ENCODE data around the gene PPP1R12A. TPM values are rescaled to one million over a fixed set of nuclear protein-coding genes. Genes with fewer than 3 reads are reported as not detected.

PPP1R12A gene
- total and polyA plus RNA-seq, 2 of the 4 experiments (the other 2 are of a cell fraction), result 47.7 to 112 TPM

DNA sequence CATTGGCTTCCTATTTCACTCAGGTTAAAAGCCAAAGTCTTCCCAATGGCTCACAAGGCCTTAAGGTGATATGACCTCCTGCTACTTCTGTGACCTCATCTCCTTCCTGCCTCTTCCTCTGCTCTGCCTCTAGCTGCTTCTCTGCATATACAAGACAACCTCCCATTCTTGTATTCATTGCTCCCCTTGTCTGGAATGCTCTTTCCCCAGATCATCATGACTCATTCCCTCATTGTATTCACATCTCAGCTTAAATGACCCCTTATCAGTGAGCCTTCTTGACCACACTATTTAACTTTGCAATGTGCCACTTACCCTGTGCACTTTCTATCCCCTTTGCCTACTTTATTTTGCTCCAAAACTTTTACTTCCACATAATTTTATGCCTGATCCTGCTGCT, 90.2 kb downstream of the PPP1R12A start:
- Histone ChIP-seq H3K4me1 (ENCODE audit: control insufficient read depth, insufficient read depth, low read length) (peaks cover 2% of the 10 kb centered on the region), H2BK20ac (ENCODE audit: low read depth, low read length) (peak overlapping the region; percentile 76; the same call in 1 of the 2 replicates), H3K27ac (ENCODE audit: insufficient read depth, low read length) (peak overlapping the region; percentile 49; the same call in 1 of the 2 replicates), H3K4me3 (ENCODE audit: insufficient read depth, low read depth, low read length) (no peak overlapping the region), H3K4ac (ENCODE audit: low read depth, low read length) (no peak overlapping the region), H3K18ac (ENCODE audit: low read depth, low read length) (no peak overlapping the region), H3K27me3 (ENCODE audit: control insufficient read depth, insufficient read depth, low read length) (no peaks in the 10 kb centered on the region), H3K9me3 (ENCODE audit: control insufficient read depth, insufficient read depth, low read length) (no peaks in the 10 kb centered on the region), H2BK120ac (ENCODE audit: low read depth, low read length) (no peak overlapping the region), H4K91ac (ENCODE audit: insufficient read depth, low read depth, low read length) (no peak overlapping the region), H2BK15ac (ENCODE audit: low read depth, low read length) (no peak overlapping the region), H3K14ac (replicated peaks; ENCODE audit: low read depth, low read length) (no peak overlapping the region), H4K20me1 (ENCODE audit: insufficient read depth, low read length) (peaks cover 23% of the 10 kb centered on the region), H3K4me2 (ENCODE audit: low read depth, low read length) (no peak overlapping the region), H2AK9ac (replicated peaks; ENCODE audit: low read depth, low read length, poor library complexity) (no peak overlapping the region), H4K5ac (ENCODE audit: low read depth, low read length) (no peak overlapping the region), H3K9me1 (ENCODE audit: insufficient read depth, low read length) (peaks cover 6% of the 10 kb centered on the region), H3K79me1 (ENCODE audit: low read depth in 1 of 2, low read length in 2 of 2) (peaks cover 22 to 62% of the 10 kb centered on the region in 2 experiments), H3K56ac (ENCODE audit: extremely low read depth, insufficient read depth, low read length) (no peak overlapping the region), H2BK5ac (ENCODE audit: low read depth, low read length, poor library complexity, severe bottlenecking) (peak overlapping the region; percentile 79), H4K8ac (ENCODE audit: low read depth in 2 of 2, low read length in 2 of 2) (no peak overlapping the region; a peak in 1 of 4 replicates), H3K36me3 (ENCODE audit: control insufficient read depth, insufficient read depth, low read length) (peaks cover 2% of the 10 kb centered on the region; the same call in 1 of the 2 replicates), H2AK5ac (ENCODE audit: low read depth, low read length) (no peak overlapping the region), H2AFZ (replicated peaks; ENCODE audit: low read length, poor library complexity) (no peak overlapping the region), H3K9ac (ENCODE audit: low read depth, low read length) (no peak overlapping the region), H3K23ac (ENCODE audit: low read depth, low read length) (no peak overlapping the region)
- no TSS peak for BruUV-seq (replicated peaks)
- ChIA-PET POLR2A (ENCODE audit: unreplicated experiment) (no interaction called here), CTCF (interaction anchor here (0.6 kb wide), 1 partner anchor 158 kb away, joined by 3 read pairs; no protein-coding TSS in a partner anchor)
- TF ChIP-seq RFX5 (IDR thresholded peaks at IDR 0.05; ENCODE audit: low read depth, low read length) (no peak), POLR2A (IDR thresholded peaks at IDR 0.05; ENCODE audit: low read depth, low read length) (no peak), SMC3 (IDR thresholded peaks at IDR 0.05; ENCODE audit: low read depth, low read length) (0 out of 2 replicates have a peak, but pooled peaks have one; percentile 6), MXI1 (IDR thresholded peaks at IDR 0.05; ENCODE audit: borderline replicate concordance, low read depth, low read length) (no peak), NFE2L2 (IDR thresholded peaks at IDR 0.05; ENCODE audit: low read depth, low read length) (peak; percentile 37; the same call in 1 of the 2 replicates), BHLHE40 (IDR thresholded peaks at IDR 0.05; ENCODE audit: low read depth, low read length) (0 out of 2 replicates have a peak, but pooled peaks have one; percentile 23), CEBPB (IDR thresholded peaks at IDR 0.05; ENCODE audit: low read depth, low read length) (peak; percentile 57; the same call in 1 of the 2 replicates), MAZ (IDR thresholded peaks at IDR 0.05; ENCODE audit: borderline replicate concordance, low read depth, low read length) (0 out of 2 replicates have a peak, but pooled peaks have one; percentile 24), MAFK (IDR thresholded peaks at IDR 0.05; ENCODE audit: low read depth, low read length) (no peak), RCOR1 (IDR thresholded peaks at IDR 0.05; ENCODE audit: insufficient replicate concordance, low read length) (peak; percentile 22), FOS (IDR thresholded peaks at IDR 0.05; ENCODE audit: low read depth, low read length) (peak; percentile 84), CHD1 (IDR thresholded peaks at IDR 0.05; ENCODE audit: low read depth, low read length) (no peak), RAD21 (IDR thresholded peaks at IDR 0.05; ENCODE audit: low read length) (no peak)
- TF ChIP-seq, protein P1, sequence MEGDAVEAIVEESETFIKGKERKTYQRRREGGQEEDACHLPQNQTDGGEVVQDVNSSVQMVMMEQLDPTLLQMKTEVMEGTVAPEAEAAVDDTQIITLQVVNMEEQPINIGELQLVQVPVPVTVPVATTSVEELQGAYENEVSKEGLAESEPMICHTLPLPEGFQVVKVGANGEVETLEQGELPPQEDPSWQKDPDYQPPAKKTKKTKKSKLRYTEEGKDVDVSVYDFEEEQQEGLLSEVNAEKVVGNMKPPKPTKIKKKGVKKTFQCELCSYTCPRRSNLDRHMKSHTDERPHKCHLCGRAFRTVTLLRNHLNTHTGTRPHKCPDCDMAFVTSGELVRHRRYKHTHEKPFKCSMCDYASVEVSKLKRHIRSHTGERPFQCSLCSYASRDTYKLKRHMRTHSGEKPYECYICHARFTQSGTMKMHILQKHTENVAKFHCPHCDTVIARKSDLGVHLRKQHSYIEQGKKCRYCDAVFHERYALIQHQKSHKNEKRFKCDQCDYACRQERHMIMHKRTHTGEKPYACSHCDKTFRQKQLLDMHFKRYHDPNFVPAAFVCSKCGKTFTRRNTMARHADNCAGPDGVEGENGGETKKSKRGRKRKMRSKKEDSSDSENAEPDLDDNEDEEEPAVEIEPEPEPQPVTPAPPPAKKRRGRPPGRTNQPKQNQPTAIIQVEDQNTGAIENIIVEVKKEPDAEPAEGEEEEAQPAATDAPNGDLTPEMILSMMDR (conservative IDR thresholded peaks at IDR 0.05; ENCODE audit: low read depth, low read length), result no peak
- ATAC-seq (ENCODE audit: low read depth), result peak; percentile 93
- peak; percentile 91 for DNase-seq
- in situ Hi-C loops (cut with MboI; ENCODE audit: low sequenced_read_pairs), result no loop called here
- dilution Hi-C loops (cut with HindIII; ENCODE audit: low sequenced_read_pairs, unreplicated experiment), result no loop called here
- intact Hi-C loops (cut with micrococcal nuclease), result no loop called here
